K562 (cell line): ENCODE data around the gene FASTK. TPM values are rescaled to one million over a fixed set of nuclear protein-coding genes. Genes with fewer than 3 reads are reported as not detected.
A peak's percentile ranks its signal among the peaks of the same experiment; 100 is the strongest.

Experiments used
- BRF1 ChIP-seq: IDR thresholded peaks from 3 replicates; pipeline ENCODE4 v1.6.1; 2011; ENCODE audit warnings: borderline replicate concordance, mild to moderate bottlenecking; ENCODE audit not compliant: insufficient read length; ENCODE audit errors: extremely low read depth
- DPF2 ChIP-seq: fragments of 450-650 bp; IDR thresholded peaks from 2 replicates; pipeline ENCODE4 v1.6.1; 2016
- HDAC3 ChIP-seq: fragments of 450-650 bp; IDR thresholded peaks from 2 replicates; pipeline ENCODE4 v1.6.1; 2018; ENCODE audit warnings: borderline replicate concordance, mild to moderate bottlenecking, moderate library complexity; ENCODE audit not compliant: partially characterized antibody
- KAT7 ChIP-seq: sonication (generic); formaldehyde crosslinking; IDR thresholded peaks from 2 replicates; pipeline ENCODE4 v1.8.0; 2022; ENCODE audit warnings: missing genetic modification reagents, mild to moderate bottlenecking, borderline replicate concordance
- PYGO2 ChIP-seq: fragments of 450-650 bp; IDR thresholded peaks from 2 replicates; pipeline ENCODE4 v1.6.1; 2016; ENCODE audit warnings: mild to moderate bottlenecking, missing genetic modification characterization, moderate library complexity, missing compliant biosample characterization
- SP2 ChIP-seq: IDR thresholded peaks from 2 replicates; pipeline ENCODE4 v1.6.1; 2011; ENCODE audit warnings: mild to moderate bottlenecking, low read depth, low read length, moderate library complexity; ENCODE audit not compliant: poor library complexity, severe bottlenecking; ENCODE audit errors: extremely low read depth
- TAF15 ChIP-seq: fragments of 200-400 bp; formaldehyde crosslinking; IDR thresholded peaks from 2 replicates; pipeline ENCODE4 v1.6.1; 2017; ENCODE audit warnings: mild to moderate bottlenecking, low read depth, low read length, moderate library complexity
- polyA plus RNA-seq, 8 experiments: library from polyadenylated mRNA; depleted of rRNA in 4 of 8; stranded (reverse) in 5 of 8; unstranded in 3 of 8; fragments of >200 nt; fragmentation: Nextera tagmentation in 2 of 8; fragmentation: Illumina TruSeq in 1 of 8; extraction: Ambion mirVana in 2 of 8; extraction: Trizol in 1 of 8; gene quantifications; 2 replicates each; pipeline versions ENCODE4 v1.2.1 to v1.2.3, GENCODE V29; 2011 to 2014; ENCODE audit warnings: inconsistent platforms in 1 of 8, missing spikeins in 1 of 8
- total RNA-seq, 7 experiments: library from RNA; depleted of rRNA in 6 of 7; stranded (reverse); fragments of >200 nt in 6 of 7; fragmentation: Illumina TruSeq in 2 of 7; extraction: Trizol in 2 of 7; gene quantifications; 2 replicates each; pipeline versions ENCODE4 v1.2.1 to v1.2.3, GENCODE V29; 2011 to 2021; ENCODE audit warnings: low replicate concordance in 1 of 7
- TF ChIP-seq, protein P1 (sequence below), 2 experiments: fragments of 450-650 bp; formaldehyde crosslinking in 1 of 2; IDR thresholded peaks; 2 replicates each; pipeline versions ENCODE4 v1.4.0 to v1.6.1; 2014 to 2020; ENCODE audit warnings: mild to moderate bottlenecking in 2 of 2, borderline replicate concordance in 1 of 2, low read depth in 1 of 2
- TF ChIP-seq, protein P2 (sequence below): fragments of 450-650 bp; IDR thresholded peaks from 2 replicates; pipeline ENCODE4 v1.6.1; 2016; ENCODE audit warnings: mild to moderate bottlenecking
- TF ChIP-seq, protein P3 (sequence below): fragments of 250-450 bp; sonication (Bioruptor Pico); IDR thresholded peaks from 2 replicates; pipeline ENCODE4 v1.8.0; 2022; ENCODE audit warnings: moderate library complexity, mild to moderate bottlenecking, inconsistent platforms
- TF ChIP-seq, protein P4 (sequence below): fragments of 250-450 bp; sonication (Bioruptor Pico); IDR thresholded peaks from 2 replicates; pipeline ENCODE4 v1.4.0; 2020; ENCODE audit warnings: mild to moderate bottlenecking, moderate library complexity, borderline replicate concordance

The FASTK gene
- total and polyA plus RNA-seq, 9 of the 15 experiments (the other 6 are each of a cell fraction or from before 2014, with no cell fraction given), result 0.51 to 150 (median 48.2) TPM

DNA sequence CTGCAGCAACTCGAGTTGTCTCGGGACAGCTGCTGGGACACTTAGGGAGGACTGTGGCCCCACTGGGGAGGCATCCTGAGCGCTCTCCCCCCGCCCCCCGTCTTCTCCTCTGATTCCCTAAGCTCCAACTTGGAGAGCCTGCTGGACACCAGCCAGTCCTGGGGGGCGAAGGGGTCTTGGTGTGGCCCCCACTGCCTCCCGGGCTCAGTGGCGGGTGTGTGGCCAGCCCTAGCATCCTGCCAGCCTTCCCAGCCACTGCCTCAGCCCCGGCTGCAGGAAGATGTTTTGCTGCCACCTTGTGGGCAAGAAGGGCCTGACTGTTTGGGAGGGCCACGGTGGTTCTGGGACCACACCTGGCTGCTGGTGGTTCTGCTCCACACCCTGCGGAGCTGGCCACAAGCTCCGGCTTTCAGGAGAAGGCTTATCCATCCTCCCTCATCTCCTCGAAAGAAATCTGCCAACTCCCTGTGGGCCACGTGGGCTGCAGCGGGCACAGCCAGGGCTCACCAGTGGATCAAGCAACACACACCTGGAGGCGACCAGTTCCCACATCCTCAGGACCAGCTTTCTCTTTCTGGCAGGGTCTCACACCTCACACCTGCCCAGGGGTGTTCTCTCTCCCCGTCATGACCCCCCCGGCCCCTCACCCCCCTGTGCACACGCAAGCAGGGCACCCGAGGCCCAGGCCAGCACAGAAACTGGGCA is 30.5 kb upstream of the FASTK start (continued):
- TF ChIP-seq, protein P1, sequence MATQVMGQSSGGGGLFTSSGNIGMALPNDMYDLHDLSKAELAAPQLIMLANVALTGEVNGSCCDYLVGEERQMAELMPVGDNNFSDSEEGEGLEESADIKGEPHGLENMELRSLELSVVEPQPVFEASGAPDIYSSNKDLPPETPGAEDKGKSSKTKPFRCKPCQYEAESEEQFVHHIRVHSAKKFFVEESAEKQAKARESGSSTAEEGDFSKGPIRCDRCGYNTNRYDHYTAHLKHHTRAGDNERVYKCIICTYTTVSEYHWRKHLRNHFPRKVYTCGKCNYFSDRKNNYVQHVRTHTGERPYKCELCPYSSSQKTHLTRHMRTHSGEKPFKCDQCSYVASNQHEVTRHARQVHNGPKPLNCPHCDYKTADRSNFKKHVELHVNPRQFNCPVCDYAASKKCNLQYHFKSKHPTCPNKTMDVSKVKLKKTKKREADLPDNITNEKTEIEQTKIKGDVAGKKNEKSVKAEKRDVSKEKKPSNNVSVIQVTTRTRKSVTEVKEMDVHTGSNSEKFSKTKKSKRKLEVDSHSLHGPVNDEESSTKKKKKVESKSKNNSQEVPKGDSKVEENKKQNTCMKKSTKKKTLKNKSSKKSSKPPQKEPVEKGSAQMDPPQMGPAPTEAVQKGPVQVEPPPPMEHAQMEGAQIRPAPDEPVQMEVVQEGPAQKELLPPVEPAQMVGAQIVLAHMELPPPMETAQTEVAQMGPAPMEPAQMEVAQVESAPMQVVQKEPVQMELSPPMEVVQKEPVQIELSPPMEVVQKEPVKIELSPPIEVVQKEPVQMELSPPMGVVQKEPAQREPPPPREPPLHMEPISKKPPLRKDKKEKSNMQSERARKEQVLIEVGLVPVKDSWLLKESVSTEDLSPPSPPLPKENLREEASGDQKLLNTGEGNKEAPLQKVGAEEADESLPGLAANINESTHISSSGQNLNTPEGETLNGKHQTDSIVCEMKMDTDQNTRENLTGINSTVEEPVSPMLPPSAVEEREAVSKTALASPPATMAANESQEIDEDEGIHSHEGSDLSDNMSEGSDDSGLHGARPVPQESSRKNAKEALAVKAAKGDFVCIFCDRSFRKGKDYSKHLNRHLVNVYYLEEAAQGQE (IDR thresholded peaks at IDR 0.05; ENCODE audit: borderline replicate concordance), result peak; percentile 88
- TF ChIP-seq, protein P1 (CRISPR knock-in tag; IDR thresholded peaks at IDR 0.05; ENCODE audit: low read depth), result no peak
- TF ChIP-seq SP2 (no peak), TAF15 (no peak), PYGO2 (tag) (no peak), HDAC3 (no peak), DPF2 (no peak), BRF1 (no peak), KAT7 (CRISPR knock-in tag) (no peak)
- TF ChIP-seq, protein P2, sequence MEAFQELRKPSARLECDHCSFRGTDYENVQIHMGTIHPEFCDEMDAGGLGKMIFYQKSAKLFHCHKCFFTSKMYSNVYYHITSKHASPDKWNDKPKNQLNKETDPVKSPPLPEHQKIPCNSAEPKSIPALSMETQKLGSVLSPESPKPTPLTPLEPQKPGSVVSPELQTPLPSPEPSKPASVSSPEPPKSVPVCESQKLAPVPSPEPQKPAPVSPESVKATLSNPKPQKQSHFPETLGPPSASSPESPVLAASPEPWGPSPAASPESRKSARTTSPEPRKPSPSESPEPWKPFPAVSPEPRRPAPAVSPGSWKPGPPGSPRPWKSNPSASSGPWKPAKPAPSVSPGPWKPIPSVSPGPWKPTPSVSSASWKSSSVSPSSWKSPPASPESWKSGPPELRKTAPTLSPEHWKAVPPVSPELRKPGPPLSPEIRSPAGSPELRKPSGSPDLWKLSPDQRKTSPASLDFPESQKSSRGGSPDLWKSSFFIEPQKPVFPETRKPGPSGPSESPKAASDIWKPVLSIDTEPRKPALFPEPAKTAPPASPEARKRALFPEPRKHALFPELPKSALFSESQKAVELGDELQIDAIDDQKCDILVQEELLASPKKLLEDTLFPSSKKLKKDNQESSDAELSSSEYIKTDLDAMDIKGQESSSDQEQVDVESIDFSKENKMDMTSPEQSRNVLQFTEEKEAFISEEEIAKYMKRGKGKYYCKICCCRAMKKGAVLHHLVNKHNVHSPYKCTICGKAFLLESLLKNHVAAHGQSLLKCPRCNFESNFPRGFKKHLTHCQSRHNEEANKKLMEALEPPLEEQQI, result no peak
- TF ChIP-seq, protein P3, sequence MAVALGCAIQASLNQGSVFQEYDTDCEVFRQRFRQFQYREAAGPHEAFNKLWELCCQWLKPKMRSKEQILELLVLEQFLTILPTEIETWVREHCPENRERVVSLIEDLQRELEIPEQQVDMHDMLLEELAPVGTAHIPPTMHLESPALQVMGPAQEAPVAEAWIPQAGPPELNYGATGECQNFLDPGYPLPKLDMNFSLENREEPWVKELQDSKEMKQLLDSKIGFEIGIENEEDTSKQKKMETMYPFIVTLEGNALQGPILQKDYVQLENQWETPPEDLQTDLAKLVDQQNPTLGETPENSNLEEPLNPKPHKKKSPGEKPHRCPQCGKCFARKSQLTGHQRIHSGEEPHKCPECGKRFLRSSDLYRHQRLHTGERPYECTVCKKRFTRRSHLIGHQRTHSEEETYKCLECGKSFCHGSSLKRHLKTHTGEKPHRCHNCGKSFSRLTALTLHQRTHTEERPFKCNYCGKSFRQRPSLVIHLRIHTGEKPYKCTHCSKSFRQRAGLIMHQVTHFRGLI (CRISPR knock-in tag), result no peak
- TF ChIP-seq, protein P4, sequence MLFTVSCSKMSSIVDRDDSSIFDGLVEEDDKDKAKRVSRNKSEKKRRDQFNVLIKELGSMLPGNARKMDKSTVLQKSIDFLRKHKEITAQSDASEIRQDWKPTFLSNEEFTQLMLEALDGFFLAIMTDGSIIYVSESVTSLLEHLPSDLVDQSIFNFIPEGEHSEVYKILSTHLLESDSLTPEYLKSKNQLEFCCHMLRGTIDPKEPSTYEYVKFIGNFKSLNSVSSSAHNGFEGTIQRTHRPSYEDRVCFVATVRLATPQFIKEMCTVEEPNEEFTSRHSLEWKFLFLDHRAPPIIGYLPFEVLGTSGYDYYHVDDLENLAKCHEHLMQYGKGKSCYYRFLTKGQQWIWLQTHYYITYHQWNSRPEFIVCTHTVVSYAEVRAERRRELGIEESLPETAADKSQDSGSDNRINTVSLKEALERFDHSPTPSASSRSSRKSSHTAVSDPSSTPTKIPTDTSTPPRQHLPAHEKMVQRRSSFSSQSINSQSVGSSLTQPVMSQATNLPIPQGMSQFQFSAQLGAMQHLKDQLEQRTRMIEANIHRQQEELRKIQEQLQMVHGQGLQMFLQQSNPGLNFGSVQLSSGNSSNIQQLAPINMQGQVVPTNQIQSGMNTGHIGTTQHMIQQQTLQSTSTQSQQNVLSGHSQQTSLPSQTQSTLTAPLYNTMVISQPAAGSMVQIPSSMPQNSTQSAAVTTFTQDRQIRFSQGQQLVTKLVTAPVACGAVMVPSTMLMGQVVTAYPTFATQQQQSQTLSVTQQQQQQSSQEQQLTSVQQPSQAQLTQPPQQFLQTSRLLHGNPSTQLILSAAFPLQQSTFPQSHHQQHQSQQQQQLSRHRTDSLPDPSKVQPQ, result no peak
